Sigmoid colon (tissue), 4 donors: ENCODE results near the gene ZFHX3.

ENCODE experiments used
- CTCF ChIP-seq, 4 experiments: fragments of 450-650 bp in 3 of 4; fragments of 200-600 bp in 1 of 4; IDR thresholded peaks; one replicate each; pipeline ENCODE4 v1.5.1; 2016 to 2019; ENCODE audit warnings: antibody characterized with exemption in 4 of 4, mild to moderate bottlenecking in 3 of 4, moderate library complexity in 2 of 4
- POLR2A ChIP-seq, 2 donors: fragments of 450-650 bp; IDR thresholded peaks; one replicate each; pipeline ENCODE4 v1.6.1; 2016; ENCODE audit warnings: antibody characterized with exemption in 2 of 2, mild to moderate bottlenecking in 2 of 2, moderate library complexity in 2 of 2
- POLR2AphosphoS5 ChIP-seq, 4 donors: sonication (generic); formaldehyde crosslinking; IDR thresholded peaks; one replicate each; pipeline ENCODE4 v1.6.1; 2017; ENCODE audit warnings: antibody characterized with exemption in 4 of 4

GRCh38 chr16:72956124-72957064 lies 91.5 kb downstream of the ZFHX3 start:
- TF ChIP-seq CTCF (IDR thresholded peaks at IDR 0.05), result no peak
- no peak for TF ChIP-seq POLR2AphosphoS5 (IDR thresholded peaks at IDR 0.05)
- no peak for TF ChIP-seq POLR2A (IDR thresholded peaks at IDR 0.05)
